T-helper 1 cell treated with Interleukin-12 subunit alpha and Interleukin-12 subunit beta and Interleukin-4 antibody, amounts not matched to agents 30 ng/mL and 1 ng/mL, for 36 hours (primary cell): ENCODE results near the gene HSF4. TPM values are rescaled to one million over a fixed set of nuclear protein-coding genes. Genes with fewer than 3 reads are reported as not detected.

Source experiments
- intact Hi-C: fragments of 100-400 bp; cut with micrococcal nuclease; formaldehyde crosslinking; loops from one replicate; pipeline ENCODE4 v1.15.1; 2024
- total RNA-seq: library from RNA; stranded (reverse); gene quantifications from 2 replicates; pipeline ENCODE4 v1.2.3, GENCODE V29; 2022

The HSF4 gene
- total RNA-seq, 1 donor from 2014 or later = 98.7 TPM

DNA sequence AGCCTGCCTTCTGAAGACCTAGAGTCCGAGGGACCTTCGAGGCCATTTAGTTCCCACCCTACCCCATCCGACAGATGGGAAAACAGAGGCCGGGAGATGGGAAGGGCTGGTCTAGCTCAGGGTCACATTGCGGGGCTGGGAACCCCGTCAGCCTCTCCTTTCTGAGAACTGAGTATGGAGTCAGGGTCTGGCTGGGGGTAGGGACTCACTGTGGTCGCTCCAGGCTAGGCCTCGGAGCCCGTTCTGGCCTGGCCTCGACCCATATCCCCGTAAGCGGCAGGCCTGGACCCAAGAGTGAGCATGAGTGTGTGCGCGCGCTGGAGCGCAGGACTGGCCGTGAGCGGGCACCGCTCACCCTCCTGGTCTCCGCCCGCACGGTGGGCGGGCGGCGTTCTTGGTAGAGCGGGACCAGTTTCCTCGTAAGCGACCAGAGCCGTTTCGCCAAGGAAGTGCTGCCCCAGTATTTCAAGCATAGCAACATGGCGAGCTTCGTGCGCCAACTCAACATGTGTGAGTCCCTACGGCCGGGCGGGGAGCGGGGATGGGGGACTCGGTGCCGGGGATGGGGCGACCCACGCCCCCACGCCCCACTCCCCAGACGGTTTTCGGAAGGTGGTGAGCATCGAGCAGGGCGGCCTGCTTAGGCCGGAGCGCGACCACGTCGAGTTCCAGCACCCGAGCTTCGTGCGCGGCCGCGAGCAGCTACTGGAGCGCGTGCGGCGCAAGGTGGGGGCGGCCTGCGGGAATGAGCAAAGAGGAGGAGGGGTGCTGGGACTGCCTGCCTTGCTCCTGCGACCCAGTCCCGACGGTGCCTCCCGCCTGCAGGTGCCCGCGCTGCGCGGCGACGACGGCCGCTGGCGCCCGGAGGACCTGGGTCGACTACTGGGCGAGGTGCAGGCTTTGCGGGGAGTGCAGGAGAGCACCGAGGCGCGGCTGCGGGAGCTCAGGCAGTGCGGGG lies 855 bp downstream of the HSF4 start:
- intact Hi-C loops = loop anchor here (10.0 kb wide), 1 partner anchor 919 kb away; the partner anchor contains the start of gene NFATC3

DNA sequence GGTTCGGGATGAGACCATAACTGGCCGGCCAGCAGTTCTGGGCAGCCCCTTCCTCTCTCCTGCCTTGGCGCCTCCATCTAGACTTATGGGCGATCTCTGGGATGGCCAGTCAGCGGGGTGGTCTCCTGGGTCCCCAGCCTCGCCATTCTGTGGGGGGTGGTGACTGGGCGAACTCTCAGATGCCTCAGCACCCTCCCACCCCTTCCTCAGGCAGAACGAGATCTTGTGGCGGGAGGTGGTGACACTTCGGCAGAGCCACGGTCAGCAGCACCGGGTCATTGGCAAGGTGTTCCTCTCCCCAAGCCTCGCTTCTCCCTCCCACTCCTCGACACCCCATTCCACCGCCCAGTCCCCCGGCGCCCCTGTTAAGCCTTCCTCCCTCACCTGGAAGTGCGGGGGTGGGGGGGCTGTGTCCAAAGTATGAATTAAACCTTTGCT lies 1.6 kb downstream of the HSF4 start:
- intact Hi-C loops = loop anchor here (10.0 kb wide), 1 partner anchor 919 kb away; the partner anchor contains the start of gene NFATC3

GRCh38 chr16:67166598-67167168 lies 2.1 kb downstream of the HSF4 start:
- intact Hi-C loops = loop anchor here (10.0 kb wide), 1 partner anchor 918 kb away; the partner anchor contains the start of gene NFATC3

- intact Hi-C loops = loop anchor here (10.0 kb wide), 1 partner anchor 917 kb away; the partner anchor contains the start of gene NFATC3
Observed at GRCh38 chr16:67167588-67167987, 3.0 kb downstream of the HSF4 start.

GRCh38 chr16:67169011-67169451 lies 4.5 kb downstream of the HSF4 start:
- intact Hi-C loops = loop anchor here (10.0 kb wide), 1 partner anchor 916 kb away; the partner anchor contains the start of gene NFATC3

- intact Hi-C loops = loop anchor here (1.0 to 10.0 kb wide), 4 partner anchors 9 to 915 kb away; partner anchors contain the start of genes FBXL8, MATCAP1, NFATC3 and TRADD
Observed at GRCh38 chr16:67169642-67170167, 5.2 kb downstream of the HSF4 start.

DNA sequence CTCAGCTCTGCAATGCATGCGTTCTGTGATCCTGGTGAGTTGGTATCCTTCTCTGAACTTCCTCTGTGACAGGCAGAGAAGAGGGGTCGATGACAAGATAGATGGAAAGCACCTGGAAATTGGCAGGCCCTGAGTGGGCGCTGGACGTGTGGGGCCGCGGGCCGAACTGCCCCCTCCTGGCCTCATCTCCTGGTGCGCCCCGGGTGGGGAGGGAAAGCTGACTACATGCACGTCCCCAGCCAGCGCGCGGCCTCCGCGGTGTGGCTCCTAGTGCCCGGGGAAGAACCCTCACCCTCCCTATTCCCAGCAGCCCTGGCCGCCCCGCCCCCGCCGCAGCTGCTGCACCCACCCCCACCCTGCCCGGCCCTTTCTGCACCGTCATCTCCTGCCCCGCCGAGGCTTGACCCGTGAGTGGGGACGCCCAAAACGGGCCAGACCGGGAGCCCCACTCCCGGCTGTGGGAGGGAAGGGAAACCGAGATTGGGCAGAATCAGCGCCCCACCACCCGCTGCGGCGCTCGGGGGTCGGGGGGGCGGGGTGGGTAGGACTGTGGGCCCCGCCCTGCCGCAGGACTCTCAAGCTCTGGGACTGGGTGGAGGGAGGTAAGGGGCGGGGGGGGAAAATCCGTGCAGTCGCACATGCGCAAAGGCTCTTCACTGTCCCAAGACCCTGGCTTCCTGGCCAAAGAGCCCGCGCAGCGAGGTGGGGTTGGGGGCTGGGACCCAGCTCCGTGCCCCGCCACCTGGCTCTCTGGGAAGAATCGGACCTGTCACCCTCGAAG lies 5.8 kb downstream of the HSF4 start, which contains the start of gene NOL3:
Gene NOL3, plus strand, starts transcription at position 371 of the 781 bp plus-strand sequence.
- intact Hi-C loops = loop anchor here (1.0 kb wide), 3 partner anchors 8 to 13 kb away; partner anchors contain the start of genes FBXL8, MATCAP1 and TRADD

DNA sequence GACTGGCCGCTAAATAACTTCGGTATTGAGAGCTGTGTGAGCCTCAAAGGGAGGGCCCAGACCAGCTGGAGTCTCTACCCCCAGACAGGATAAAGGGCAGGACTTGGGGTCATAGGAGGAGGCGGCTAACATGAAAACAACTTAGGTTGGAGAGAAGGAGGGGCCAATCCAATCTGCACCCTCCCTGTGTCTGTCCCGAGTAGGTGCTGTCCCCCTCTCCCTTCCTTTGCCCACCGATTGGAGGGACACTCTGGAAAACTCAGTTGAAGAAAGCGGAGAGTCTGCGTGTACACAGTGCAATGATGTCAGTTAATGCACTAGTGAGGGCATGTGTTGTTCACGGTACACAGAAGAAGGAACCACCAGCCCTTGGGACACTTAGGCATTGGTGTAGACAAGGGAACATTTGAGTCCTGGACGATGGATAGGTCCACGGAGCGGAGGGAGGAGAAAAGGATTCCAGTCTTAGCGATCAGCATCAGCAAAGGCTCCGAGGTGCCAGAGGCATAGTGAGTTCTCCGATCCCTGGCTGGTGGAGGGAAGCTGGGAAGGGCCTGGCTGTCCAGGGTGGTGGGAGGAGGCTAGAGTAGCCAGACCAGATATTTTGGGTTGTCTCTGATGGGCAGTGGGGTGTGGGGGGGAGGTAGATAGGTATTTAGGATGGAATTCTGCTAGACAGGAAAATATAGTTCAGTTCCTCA lies 6.6 kb downstream of the HSF4 start:
- intact Hi-C loops = loop anchor here (1.0 kb wide), 3 partner anchors 7 to 12 kb away; partner anchors contain the start of genes FBXL8, MATCAP1 and TRADD

- intact Hi-C loops = no loop called here
Observed at GRCh38 chr16:67173323-67173722, 8.8 kb downstream of the HSF4 start.

DNA sequence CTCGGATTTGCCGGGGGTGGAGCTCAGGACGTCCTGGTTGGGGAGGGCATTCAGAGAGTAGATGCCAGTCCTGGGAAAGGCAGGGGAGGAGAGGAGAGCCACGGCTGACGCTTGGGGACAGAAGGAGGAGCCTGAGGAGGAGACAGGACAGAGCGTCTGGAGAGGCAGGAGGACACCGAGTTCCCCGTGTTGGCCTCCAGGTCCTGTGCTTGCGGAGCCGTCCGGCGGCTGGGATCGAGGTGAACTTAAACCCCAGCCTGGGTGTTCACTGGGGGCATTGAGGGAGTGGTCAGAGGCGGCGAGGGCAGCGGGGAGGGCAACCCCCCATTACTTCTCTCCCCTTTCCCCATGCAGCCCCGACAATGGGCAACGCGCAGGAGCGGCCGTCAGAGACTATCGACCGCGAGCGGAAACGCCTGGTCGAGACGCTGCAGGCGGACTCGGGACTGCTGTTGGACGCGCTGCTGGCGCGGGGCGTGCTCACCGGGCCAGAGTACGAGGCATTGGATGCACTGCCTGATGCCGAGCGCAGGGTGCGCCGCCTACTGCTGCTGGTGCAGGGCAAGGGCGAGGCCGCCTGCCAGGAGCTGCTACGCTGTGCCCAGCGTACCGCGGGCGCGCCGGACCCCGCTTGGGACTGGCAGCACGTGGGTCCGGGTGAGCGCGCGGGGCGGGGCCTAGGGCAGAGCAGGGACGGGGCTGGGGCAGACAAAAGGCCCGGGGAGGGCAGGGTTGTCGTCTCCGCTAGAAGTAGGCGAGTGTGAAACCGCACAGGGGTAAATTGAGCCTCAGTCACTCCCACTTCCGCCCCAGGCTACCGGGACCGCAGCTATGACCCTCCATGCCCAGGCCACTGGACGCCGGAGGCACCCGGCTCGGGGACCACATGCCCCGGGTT lies 9.5 kb downstream of the HSF4 start:
- intact Hi-C loops = loop anchor here (1.0 kb wide), 2 partner anchors 9 to 13 kb away; partner anchors contain the start of gene MATCAP1

DNA sequence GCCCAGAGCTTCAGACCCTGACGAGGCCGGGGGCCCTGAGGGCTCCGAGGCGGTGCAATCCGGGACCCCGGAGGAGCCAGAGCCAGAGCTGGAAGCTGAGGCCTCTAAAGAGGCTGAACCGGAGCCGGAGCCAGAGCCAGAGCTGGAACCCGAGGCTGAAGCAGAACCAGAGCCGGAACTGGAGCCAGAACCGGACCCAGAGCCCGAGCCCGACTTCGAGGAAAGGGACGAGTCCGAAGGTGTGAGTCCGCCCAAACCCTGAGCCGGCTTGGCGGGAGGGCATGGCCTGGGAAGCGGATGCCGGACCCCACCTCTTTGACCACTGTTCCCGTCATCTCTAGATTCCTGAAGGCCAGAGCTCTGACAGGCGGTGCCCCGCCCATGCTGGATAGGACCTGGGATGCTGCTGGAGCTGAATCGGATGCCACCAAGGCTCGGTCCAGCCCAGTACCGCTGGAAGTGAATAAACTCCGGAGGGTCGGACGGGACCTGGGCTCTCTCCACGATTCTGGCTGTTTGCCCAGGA lies 10.2 kb downstream of the HSF4 start:
- intact Hi-C loops = loop anchor here (1.0 kb wide), 2 partner anchors 9 to 13 kb away; partner anchors contain the start of gene MATCAP1

DNA sequence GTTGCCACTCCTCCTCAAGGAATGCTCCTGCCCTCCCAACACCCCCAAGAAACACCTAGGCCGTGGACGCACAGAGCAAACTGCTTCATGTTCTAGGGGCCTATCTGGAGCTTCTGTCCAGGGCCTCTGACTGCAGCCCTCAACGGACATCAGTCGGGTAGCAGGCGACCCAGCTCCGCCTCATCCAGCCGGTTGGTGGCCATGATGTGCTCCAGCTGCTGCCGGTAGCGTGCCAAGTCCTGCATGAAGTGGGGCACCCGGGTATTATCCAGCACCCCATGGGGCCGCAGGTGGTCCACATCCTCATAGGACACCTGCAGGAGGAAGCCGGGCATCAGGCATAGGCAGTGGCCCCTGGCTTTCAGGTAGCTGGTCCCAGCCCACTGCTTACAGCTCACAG lies 12.1 kb downstream of the HSF4 start:
- intact Hi-C loops = no loop called here

GRCh38 chr16:67177743-67178699 lies 13.5 kb downstream of the HSF4 start:
- intact Hi-C loops = loop anchor here (1.0 kb wide), 1 partner anchor 8 kb away; the partner anchor contains the start of gene NOL3

DNA sequence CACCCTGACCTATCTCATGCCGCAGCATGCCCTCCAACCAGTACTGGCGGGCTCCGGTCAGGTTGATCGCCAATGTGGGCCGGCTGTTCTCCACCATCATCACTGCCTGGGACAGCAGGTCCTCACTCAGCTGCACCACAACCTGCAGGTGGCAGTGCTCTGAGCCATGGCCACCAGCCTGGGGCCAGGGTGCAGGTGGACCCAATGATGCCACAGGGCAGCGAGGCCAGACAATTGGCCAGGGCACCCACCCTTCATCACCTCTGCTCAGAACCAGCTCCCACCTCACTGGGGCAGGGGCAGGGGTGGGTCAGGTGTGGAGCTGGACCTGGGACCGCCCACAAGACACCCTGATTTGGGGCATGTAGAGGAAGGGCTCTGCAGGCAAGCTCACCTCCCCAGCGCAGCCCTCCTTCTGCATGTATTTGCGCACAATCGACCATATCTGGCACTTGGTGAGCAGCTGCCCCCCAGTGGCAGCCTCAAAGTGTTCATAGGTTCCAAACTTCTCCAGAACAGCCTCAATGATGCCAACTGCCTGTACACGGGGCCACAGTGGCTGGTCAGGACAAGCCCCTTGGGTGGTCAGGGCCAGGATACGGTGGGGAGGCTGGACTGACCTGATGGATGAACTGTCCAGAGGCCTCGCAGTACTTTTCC lies 15.0 kb downstream of the HSF4 start:
- intact Hi-C loops = loop anchor here (5.0 kb wide), 2 partner anchors 297 to 488 kb away; partner anchors contain the start of genes C16orf86, ENKD1 and PDP2

GRCh38 chr16:67180166-67180565 lies 15.6 kb downstream of the HSF4 start:
- intact Hi-C loops = loop anchor here (5.0 kb wide), 2 partner anchors 298 to 487 kb away; partner anchors contain the start of genes C16orf86, ENKD1 and PDP2

GRCh38 chr16:67181346-67181745 lies 16.8 kb downstream of the HSF4 start:
- intact Hi-C loops = loop anchor here (5.0 kb wide), 2 partner anchors 299 to 486 kb away; partner anchors contain the start of genes C16orf86, ENKD1 and PDP2
